Activated CD4-positive, alpha-beta T cell treated with anti-CD3 and anti-CD28 coated beads, Interleukin-2, amount 50 U/mL, for 1 hour (primary cell): ENCODE data around the gene PCDHGC3.
"Not testable (repeated sequence)": the region's sequence is repeated elsewhere in the genome, so short reads cannot be mapped to it uniquely, and the experiment has no call there.

Experiments
- DNase-seq: peaks from one replicate; pipeline ENCODE4 v3.0.0-alpha.2; 2020

PCDHGC3 gene

GRCh38 chr5:141475625-141476131 lies at the start of gene PCDHGC3:
Gene PCDHGC3 (plus strand): TSS chr5:141475966. CDS start chr5:141476117, 151 bp downstream.
- peak; percentile 15 for DNase-seq

GRCh38 chr5:141427783-141428426 lies 47.9 kb upstream of the PCDHGC3 start:
- DNase-seq, result no peak

- DNase-seq, result no peak
Measured at GRCh38 chr5:141430332-141431113, 45.2 kb upstream of the PCDHGC3 start, which contains the start of gene PCDHGA12. Gene PCDHGA12 (plus strand): TSS chr5:141430507. CDS start chr5:141430760, 253 bp downstream.

GRCh38 chr5:141431286-141431685 lies 44.5 kb upstream of the PCDHGC3 start:
- no peak for DNase-seq

- DNase-seq, result not testable (repeated sequence)
Measured at GRCh38 chr5:141432308-141432707, 43.5 kb upstream of the PCDHGC3 start.

- not testable (repeated sequence) for DNase-seq
Measured at GRCh38 chr5:141432726-141433125, 43.0 kb upstream of the PCDHGC3 start.

- no peak for DNase-seq
Measured at GRCh38 chr5:141434006-141434405, 41.8 kb upstream of the PCDHGC3 start.

- DNase-seq, result no peak
Measured at GRCh38 chr5:141437221-141437620, 38.5 kb upstream of the PCDHGC3 start.

GRCh38 chr5:141439411-141440141 lies 36.2 kb upstream of the PCDHGC3 start:
- no peak for DNase-seq

GRCh38 chr5:141440341-141440740 lies 35.4 kb upstream of the PCDHGC3 start:
- DNase-seq, result no peak

GRCh38 chr5:141441571-141442170 lies 34.1 kb upstream of the PCDHGC3 start:
- DNase-seq, result no peak

GRCh38 chr5:141465351-141465750 lies 10.4 kb upstream of the PCDHGC3 start:
- DNase-seq, result no peak

GRCh38 chr5:141476132-141476911 lies 556 bp downstream of the PCDHGC3 start:
- no peak for DNase-seq

- DNase-seq, result no peak
Measured at GRCh38 chr5:141477044-141477575, 1.3 kb downstream of the PCDHGC3 start.

GRCh38 chr5:141477815-141478214 lies 2.0 kb downstream of the PCDHGC3 start:
- DNase-seq, result no peak

- DNase-seq, result no peak
Measured at GRCh38 chr5:141478321-141478945, 2.7 kb downstream of the PCDHGC3 start.

- DNase-seq, result no peak
Measured at GRCh38 chr5:141479776-141480175, 4.0 kb downstream of the PCDHGC3 start.

- DNase-seq, result no peak
Measured at GRCh38 chr5:141483902-141484301, 8.1 kb downstream of the PCDHGC3 start.

- no peak for DNase-seq
Measured at GRCh38 chr5:141484310-141484640, 8.5 kb downstream of the PCDHGC3 start.

- DNase-seq, result no peak
Measured at GRCh38 chr5:141484641-141485311, 9.0 kb downstream of the PCDHGC3 start, which contains the start of gene PCDHGC4. Gene PCDHGC4 (plus strand): TSS chr5:141485030. CDS start chr5:141485174, 144 bp downstream.
